ENCODE measurements around the gene GABRG3. TPM values are rescaled to one million over a fixed set of nuclear protein-coding genes. Genes with fewer than 3 reads are reported as not detected.

GABRG3 gene
- total and polyA plus RNA-seq, 9 of the 15 experiments (the other 6 are each of a cell fraction or from before 2014, with no cell fraction given), result 4.0 to 15.1 (median 11.2) TPM

GRCh38 chr15:27541581-27541980 lies 570.6 kb downstream of the GABRG3 start (continued):
- TF ChIP-seq CHD7 (IDR thresholded peaks at IDR 0.05; ENCODE audit: low read depth, low read length), result no peak
- no peak for TF ChIP-seq GTF2F1 (IDR thresholded peaks at IDR 0.05; ENCODE audit: low read depth, low read length)
- no peak for TF ChIP-seq ZNF444 (CRISPR knock-in tag; IDR thresholded peaks at IDR 0.05)
- TF ChIP-seq TAL1 (IDR thresholded peaks at IDR 0.05), result no peak

Data from K562 (cell line).